GM21825 (cell line): ENCODE data around the gene SAMD8.
"Not testable (repeated sequence)": the region's sequence is repeated elsewhere in the genome, so short reads cannot be mapped to it uniquely, and the experiment has no call there.

Experiments used
- ATAC-seq: cut with Tn5 transposase; IDR thresholded peaks from one replicate; pipeline ENCODE4 v1.9.1; 2021; ENCODE audit warnings: mild to moderate bottlenecking, moderate library complexity; ENCODE audit not compliant: unreplicated experiment

The SAMD8 gene

GRCh38 chr10:75137533-75138438 is 26.3 kb downstream of the SAMD8 start:
- peak; percentile 62 for ATAC-seq

DNA sequence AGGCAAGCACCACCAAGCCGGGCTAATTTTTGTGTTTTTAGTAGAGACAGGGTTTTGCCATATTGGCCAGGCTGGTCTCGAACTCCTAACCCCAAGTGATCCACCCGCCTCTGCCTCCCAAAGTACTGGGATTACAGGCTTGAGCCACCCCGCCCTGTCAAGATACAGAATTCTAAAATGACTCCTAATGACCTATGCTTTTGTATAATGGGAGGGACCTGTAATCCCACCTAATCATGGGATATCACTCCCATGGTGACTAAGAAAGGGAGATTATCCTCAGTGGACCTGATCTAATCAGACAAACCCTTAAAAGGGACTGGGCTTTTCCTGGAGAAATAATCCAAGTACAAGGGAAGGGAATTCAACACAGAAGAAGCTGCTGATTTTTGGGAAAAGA is 28.8 kb downstream of the SAMD8 start:
- ATAC-seq: no peak

GRCh38 chr10:75143353-75143752 is 31.9 kb downstream of the SAMD8 start:
- no peak for ATAC-seq

DNA sequence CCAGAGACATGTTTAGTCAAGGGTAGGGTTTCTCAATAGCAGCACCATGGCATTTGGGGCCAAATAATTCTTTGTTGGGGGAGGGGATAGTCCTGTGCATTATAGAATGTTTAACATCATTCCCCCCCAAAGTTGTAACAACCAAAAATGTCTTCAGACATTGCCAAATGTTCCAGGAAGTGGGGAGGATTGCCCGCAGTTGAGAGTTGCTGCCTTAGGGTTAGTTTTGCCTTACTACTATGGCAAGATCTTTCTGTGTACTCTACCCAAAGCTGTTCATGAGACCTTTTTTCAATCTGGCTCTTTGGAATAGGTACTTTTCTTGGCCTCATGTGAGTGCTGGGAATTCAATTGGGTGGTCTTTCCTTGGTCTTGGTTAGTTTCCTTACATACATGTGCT is 34.1 kb downstream of the SAMD8 start:
- ATAC-seq: no peak

DNA sequence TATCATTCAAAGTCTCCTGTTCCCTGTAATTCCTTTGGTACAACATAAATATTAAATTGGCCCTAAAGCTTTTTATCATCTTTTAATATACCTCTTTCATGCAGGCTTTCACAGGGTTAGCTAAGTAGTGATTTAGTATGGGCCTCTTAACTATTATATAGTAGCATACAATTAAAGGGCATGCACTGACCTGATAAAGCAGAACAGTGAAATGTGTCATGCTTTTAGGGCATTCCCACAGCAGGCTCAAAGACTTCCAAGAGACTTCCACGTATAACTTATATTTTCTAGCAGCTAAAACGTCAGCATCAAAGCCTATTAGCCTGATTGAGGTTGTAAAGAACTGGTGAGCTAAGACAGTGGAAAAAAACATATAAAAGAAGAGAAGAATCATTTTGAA is 35.3 kb downstream of the SAMD8 start:
- ATAC-seq: no peak

- ATAC-seq: no peak
These were observed 39.2 kb downstream of the SAMD8 start for GRCh38 chr10:75150656-75151055.

- ATAC-seq: no peak
These were observed 48.1 kb downstream of the SAMD8 start for GRCh38 chr10:75159519-75159918.

DNA sequence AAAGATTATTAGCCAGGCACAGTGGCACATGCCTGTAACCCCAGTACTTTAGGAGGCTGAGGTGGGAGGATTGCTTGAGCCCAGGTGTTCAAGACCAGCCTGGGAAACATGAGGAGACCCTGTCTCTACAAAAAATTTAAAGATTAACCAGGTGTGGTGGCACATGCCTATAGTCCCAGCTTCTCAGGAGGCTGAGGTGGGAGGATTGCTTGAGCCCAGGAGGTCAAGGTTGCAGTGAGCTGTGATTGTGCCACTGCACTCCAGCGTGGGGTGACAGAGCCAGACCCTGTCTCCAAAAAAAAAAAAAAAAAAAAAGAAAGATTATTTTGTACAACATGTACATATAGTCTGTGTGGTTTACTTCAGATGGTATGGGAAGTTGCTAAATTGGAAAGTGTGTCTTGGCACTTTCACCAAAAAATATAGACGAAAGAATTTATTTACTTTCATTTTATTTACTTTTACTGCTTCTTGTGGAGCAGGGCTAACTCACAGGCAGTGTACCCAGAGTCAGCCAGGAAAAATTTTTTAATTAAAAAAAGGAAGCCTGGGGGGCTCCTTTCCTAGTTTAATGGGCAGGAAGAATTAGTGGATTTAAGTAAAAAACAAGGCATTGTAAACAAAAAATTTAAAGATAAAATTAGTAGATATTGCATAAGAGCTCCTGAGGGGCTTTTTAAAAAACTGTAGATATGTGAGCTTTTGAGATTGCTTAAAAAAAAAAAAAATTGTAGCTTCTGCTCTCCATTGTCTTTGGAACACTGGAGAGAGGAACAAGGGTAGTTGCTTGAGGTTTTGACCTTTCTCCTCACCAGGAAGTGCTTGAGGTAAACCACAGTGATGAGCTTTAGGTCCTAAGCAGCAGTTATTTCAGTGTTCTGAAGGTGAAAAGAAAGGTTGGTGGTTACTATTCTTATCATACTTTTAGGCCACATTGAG is 54.5 kb downstream of the SAMD8 start:
- peak; percentile 93 for ATAC-seq

GRCh38 chr10:75166623-75166972 is 55.1 kb downstream of the SAMD8 start:
- ATAC-seq: peak; percentile 28

GRCh38 chr10:75168275-75168674 is 56.8 kb downstream of the SAMD8 start:
- ATAC-seq: no peak

DNA sequence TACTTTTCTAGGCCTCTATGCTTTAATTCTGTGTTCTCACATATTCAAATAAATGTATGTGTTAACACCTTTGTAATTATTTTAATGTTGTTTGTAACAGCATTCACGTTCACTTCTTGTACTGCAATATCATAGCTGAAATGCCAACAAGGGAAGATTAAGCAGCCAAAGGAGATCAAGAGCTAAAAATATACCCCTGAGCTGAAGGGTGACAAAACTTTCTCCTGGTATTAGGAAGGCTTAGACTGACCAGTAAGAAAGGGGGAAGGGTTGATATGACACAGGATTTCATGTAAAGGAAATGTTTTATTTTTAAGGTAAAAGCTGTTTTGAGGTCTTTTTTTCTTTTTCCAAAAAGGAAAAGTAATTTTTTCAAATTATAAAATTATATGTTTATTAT is 58.8 kb downstream of the SAMD8 start:
- no peak for ATAC-seq

DNA sequence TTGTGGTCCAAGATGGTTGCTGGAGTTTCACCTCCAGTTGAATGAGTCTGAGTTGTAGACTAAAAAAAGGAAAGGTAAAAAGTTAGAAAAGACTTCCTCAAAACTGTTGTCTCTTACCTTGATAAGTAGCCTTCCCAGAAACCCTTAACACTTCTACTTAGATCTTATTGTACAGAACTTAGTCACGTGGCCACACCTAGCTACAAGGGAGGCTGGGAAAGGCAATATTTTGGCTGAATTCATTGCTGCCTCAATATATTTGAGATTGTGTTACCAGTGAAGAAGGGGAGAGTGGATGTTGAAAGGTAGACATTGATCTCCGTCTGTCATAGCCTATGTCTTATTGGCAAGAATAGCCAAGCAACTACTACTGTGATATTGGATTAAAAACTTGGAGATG is 63.6 kb downstream of the SAMD8 start:
- ATAC-seq: no peak

GRCh38 chr10:75176046-75176445 is 64.6 kb downstream of the SAMD8 start:
- ATAC-seq: no peak

GRCh38 chr10:75176736-75177135 is 65.3 kb downstream of the SAMD8 start:
- ATAC-seq: no peak

- ATAC-seq: no peak
These were observed 68.3 kb downstream of the SAMD8 start for GRCh38 chr10:75179657-75180177.

GRCh38 chr10:75180592-75180991 is 69.1 kb downstream of the SAMD8 start:
- no peak for ATAC-seq

- no peak for ATAC-seq
These were observed 69.6 kb downstream of the SAMD8 start for GRCh38 chr10:75181073-75181472.

DNA sequence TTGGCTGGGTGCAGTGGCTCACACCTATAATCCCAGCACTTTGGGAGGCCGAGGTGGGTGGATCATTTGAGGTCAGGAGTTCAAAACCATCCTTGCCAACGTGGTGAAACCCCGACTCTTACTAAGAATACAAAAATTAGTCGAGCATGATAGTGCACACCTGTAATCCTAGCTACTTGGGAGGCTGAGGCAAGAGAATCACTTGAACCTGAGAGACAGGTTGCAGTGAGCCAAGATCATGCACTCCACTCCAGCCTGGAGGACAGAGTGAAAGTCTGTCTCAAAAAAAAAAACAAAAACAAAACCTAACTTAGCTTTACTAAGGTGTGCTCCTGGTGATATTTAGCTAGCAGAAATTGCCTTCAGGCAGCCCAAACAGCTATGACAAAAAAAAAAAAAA is 74.9 kb downstream of the SAMD8 start:
- ATAC-seq: no peak

GRCh38 chr10:75187961-75188426 is 76.5 kb downstream of the SAMD8 start:
- peak; percentile 55 for ATAC-seq

DNA sequence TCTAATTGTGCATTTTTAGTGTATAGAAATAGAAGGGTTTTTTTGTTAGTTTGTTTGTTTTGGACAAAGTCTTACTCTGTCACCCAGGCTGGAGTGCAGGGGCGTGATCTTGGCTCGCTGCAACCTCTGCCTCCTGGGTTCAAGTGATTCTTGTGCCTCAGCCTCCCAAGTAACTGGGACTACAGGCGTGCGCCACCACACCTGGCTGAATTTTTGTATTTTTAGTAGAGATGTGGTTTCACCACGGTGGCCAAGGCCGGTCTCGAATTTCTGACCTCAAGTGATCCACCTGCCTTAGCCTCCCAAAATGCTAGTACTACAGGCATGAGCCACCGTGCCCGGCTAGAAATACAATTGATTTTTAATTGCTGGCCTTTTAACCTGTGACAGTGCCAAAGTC is 77.1 kb downstream of the SAMD8 start:
- ATAC-seq: not testable (repeated sequence)

- no peak for ATAC-seq
These were observed 78.0 kb downstream of the SAMD8 start for GRCh38 chr10:75189266-75190096.
